HG02973 (cell line): ENCODE data around the gene RALGDS.

Experiments
- ATAC-seq: cut with Tn5 transposase; IDR thresholded peaks from one replicate; pipeline ENCODE4 v1.9.1; 2021; ENCODE audit warnings: moderate library complexity; ENCODE audit not compliant: unreplicated experiment

RALGDS gene

GRCh38 chr9:133108794-133109641 lies 12.0 kb downstream of the RALGDS start:
- ATAC-seq, result no peak

DNA sequence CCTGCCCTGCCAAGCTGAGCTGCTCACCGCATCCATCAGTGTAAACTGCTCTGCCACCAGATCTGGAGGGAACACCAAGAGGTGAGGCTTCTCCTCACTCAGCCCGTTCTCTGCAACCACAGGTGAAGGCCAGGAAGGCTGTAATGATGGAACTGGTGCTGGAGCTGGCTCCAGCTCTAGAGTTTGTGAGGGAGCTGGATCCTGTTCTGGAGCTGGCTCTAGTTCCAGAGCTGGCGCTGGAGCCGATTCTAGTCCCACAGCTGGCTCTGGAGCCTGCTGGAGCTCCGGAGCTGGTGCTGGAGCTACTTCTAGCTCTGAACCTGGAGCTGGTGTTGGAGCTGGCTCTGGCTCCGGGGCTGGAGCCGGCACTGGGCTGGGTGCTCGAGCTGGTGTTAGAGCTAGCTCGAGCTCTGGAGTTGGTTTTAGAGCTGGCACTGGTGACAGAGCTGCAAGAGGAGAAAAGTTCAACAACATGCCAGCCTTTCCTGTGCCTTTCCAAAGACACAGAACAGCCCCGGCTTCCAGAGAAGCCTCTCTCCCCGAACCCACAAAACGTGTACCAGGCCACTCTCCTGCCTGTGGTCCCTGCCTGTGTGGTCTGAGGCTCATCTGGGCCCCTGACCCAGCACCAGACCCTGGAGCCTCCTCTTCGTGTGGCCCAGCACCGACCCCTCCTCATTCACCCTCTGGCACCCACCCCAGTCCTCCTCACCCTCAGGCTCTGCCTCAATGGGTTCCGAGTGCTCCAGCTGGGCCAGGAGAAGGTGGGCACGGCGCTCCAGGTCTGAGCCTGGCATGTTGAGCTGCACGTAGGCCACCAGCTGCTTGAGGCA lies 12.9 kb downstream of the RALGDS start:
- no peak for ATAC-seq

GRCh38 chr9:133107245-133107722 lies 13.8 kb downstream of the RALGDS start:
- ATAC-seq, result no peak

DNA sequence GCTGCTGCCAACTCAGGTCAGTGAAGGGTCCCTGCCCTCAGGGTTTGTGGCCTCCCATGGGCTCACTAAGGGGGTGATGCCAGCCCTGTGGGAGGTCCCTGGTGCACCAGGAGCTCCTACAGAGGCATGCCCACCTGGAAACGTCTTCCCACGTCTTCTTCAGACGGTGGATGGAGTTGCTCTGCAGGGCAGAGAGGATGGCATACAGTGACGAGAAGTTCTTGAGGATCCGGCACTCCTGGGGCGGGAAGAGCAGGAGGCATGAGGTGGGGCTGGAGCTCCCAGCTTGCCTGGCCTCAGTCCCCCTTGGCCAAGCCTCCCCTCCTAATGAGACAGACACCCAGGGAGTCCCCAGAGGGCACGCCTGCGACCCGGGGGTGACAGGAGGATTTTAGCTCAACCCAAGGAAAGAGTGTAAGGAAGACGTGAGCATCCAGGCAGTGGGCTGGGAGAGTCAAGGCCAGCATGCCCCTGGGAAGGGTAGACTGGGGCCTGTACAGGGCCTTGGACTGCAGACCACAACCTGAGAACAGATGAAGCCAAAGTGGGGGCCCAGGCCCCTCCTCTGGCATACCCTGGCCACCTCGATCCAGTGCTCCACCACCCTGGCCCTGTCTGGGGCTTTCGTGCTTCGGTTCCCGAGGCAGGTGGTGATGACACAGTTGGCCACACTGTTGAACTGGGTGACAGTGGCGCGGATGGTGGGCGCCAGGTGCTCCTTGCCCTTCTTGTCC lies 14.4 kb downstream of the RALGDS start:
- no peak for ATAC-seq

DNA sequence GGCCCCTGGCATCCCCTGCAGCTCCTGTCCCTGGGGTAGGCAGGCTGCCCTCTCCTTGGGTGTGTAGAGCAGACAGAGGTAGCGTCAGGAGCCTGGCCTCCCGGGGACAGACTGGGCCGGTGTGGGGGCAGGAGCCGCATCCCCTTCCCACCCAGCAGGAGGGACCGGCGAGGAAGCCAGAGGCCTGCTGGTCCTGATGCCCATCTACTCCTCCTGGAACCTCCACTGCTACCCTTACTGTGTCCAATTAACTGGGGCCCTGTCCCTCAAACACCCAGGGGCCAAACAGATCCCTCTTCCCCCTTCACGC lies 15.6 kb downstream of the RALGDS start:
- no peak for ATAC-seq

- ATAC-seq, result no peak
Measured at GRCh38 chr9:133104718-133105460, 16.2 kb downstream of the RALGDS start.

- ATAC-seq, result no peak
Measured at GRCh38 chr9:133103987-133104505, 17.0 kb downstream of the RALGDS start.

- no peak for ATAC-seq
Measured at GRCh38 chr9:133103183-133103986, 17.7 kb downstream of the RALGDS start.

DNA sequence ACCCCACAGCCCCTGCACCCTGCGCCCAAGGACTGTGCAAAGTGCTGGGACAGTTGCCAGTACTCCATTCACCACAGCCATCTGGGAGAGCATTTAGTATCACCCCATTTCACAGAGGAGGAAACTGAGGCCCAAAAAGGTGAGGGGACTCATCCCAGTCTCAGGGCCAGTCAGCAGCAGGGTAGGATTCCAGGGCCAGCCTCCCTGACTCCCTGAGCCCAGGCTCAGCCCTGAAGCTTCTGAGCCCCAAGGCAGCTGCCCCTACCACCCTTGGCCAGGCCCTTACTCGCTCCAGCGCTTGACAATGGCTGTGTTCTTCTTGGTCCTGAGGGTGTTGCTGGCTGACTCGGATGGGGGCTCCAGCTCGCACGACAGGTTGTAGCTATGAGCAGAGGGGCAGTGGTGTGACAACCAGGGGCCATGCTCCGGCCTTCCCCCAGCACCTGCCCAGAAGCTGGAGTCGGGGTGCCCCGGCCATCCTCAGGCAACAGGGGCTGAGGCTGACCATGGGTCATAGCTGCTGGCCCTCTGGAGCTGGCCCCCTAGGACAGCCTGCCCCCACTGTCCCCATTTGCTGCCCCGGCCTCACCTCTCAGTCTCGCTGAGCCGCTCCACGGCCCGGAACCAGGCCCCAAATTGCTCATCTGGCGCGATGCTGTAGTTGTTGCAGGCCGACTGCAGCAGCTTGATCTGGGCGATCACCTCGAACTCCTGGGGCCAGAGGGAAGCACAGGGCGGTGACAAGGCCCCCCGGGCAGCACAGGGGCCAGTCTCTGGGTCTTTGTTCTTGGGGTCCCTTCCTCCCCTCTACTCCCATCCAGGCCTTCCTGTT lies 18.6 kb downstream of the RALGDS start:
- ATAC-seq, result no peak

DNA sequence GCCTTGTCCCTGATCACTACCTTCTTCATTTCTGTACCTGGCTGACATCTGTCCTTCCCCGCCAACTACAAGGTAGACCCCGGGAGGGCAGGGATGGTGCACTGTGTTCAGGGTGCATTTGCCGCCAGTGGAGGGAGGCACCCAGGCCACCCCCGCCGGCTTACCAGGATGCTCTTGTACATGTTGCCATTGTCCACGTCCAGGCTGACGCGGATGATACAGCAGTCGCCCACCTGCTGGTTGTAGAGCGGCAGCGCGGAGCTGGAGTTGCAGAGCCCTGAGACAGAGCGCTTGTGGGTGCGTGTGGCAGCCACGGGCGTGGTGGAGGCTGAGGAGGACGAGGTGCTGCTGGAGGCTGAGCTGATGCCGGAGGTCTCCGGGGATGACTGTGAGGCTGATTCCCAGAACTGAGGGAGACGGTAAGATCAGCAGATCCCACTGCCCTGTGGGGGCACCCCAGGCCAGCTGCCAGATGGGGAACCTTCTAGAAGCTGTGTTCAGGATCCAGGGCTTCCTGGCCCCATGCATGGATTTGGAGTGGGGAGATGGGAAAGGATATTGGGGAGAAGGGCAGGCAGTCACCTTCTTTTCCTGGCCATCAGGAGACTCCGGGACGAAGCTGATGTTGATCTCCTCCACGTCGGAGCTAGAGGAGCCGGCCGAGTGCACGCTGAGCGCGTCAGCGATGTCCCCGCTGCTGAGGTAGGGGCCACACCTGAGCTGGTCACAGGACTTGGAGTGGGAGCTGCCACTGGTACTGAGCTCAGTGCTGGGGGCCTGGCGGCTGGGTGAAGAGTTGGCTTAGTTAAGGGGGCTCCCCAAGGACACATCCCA lies 19.5 kb downstream of the RALGDS start:
- no peak for ATAC-seq

GRCh38 chr9:133100506-133101355 lies 20.3 kb downstream of the RALGDS start:
- no peak for ATAC-seq

DNA sequence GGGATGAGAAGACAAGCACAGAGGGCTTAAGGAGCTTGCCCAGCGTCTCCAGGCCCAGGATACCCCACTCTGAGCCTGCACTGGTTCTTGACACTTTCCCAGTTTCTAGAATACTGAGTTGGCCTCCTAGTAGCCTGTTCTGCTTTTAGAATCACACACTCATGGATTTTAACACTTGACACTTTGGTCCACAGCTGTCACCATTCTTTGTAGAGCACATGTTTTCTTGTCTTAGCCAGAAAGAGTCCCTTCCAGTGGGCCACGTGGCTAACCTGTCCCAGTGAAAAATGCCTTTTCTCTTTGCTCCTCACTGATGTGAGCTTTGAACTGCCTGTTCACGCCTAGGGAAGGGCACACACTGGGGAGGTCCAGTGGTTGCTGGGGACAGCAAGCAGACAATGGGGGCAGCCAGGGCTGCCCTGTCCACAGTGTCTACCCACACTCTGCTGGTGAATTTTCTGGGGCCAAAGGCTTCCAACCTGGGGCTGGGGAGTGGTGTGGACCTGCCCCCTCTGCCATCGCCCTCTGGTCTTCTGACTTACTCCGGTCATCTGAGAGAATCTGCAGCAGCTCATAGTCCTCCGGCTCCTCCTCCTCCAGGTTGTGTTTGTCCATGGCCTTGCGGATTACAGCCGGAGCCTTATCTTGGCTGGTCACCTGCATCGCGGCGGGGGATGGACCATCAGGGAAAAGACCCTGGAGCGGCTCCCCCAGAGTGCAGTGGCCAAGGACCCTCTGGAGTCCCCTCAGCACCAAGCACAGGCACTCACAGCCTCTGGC lies 21.1 kb downstream of the RALGDS start:
- no peak for ATAC-seq

DNA sequence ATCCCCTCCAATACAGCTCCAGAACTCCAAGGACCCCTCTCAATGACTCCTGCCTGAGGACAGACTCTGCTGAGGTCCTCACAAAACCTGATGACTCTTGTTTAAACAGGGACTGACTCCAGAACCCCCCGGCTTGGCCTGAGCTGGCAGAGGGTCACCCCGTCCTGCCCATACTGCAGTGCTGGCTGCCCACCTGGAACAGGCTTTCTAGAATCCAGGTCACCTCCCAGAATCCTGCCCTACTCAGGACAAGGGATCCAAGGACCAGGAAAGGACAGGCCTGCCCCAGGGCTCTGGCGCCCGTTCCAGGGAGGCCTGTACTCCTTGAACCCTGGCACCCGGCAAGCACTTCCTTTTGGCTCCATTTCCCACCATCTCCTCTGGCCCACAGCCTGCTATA lies 22.2 kb downstream of the RALGDS start:
- ATAC-seq, result no peak

GRCh38 chr9:133098104-133098754 lies 22.8 kb downstream of the RALGDS start:
- no peak for ATAC-seq

DNA sequence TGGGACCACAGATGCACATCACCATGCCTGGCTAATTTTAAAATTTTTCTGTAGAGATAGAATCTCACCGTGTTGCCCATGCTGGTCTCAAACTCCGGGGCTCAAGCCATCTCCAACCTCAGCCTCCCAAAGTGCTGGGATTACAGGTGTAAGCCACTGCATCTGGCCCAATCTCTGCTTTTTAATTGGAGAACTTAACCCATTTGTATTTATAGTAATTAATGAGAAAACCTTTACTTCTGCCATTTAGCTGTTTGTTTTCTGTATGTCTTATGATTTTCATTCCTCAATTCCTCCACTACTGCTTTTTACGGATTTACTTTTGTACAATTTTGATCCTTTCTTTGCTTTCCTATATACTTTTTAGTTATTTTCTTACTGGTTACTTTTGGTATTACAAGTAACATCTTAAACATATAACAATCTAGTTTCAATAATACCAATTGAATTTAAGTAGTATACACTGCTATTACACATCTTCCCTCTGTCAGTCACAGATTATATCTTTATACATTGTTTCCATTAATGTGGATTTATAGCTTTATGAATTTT lies 26.1 kb downstream of the RALGDS start:
- ATAC-seq, result no peak
